GM18870 (cell line): ENCODE measurements around the gene PTPRJ.
"Not testable (repeated sequence)": the region's sequence is repeated elsewhere in the genome, so short reads cannot be mapped to it uniquely, and the experiment has no call there.

Experiments used
- ATAC-seq: cut with Tn5 transposase; IDR thresholded peaks from one replicate; pipeline ENCODE4 v1.9.1; 2021; ENCODE audit warnings: moderate library complexity; ENCODE audit not compliant: unreplicated experiment

Gene PTPRJ

GRCh38 chr11:48148749-48149148, 168.4 kb downstream of the PTPRJ start:
- no peak for ATAC-seq

DNA sequence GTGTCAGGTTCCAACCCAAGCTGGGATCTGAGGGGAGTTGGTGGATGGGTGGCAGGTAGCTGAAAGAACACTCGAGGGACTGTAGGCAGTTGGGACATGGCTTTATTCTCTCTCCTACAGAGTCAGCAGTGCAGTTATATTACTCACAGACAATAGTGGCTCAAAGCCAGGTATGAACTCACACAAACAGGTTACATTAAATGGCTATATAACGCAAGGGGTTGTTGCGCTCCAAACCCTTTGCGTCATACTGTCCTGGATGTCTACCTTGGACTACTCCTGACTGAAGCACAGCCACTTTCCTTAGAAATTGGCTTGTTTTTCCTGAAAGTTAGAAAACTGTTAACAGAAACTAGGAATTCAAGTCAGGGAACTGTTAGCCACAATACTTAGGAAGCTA, 169.9 kb downstream of the PTPRJ start:
- no peak for ATAC-seq

GRCh38 chr11:48154151-48154550, 173.8 kb downstream of the PTPRJ start:
- no peak for ATAC-seq

DNA sequence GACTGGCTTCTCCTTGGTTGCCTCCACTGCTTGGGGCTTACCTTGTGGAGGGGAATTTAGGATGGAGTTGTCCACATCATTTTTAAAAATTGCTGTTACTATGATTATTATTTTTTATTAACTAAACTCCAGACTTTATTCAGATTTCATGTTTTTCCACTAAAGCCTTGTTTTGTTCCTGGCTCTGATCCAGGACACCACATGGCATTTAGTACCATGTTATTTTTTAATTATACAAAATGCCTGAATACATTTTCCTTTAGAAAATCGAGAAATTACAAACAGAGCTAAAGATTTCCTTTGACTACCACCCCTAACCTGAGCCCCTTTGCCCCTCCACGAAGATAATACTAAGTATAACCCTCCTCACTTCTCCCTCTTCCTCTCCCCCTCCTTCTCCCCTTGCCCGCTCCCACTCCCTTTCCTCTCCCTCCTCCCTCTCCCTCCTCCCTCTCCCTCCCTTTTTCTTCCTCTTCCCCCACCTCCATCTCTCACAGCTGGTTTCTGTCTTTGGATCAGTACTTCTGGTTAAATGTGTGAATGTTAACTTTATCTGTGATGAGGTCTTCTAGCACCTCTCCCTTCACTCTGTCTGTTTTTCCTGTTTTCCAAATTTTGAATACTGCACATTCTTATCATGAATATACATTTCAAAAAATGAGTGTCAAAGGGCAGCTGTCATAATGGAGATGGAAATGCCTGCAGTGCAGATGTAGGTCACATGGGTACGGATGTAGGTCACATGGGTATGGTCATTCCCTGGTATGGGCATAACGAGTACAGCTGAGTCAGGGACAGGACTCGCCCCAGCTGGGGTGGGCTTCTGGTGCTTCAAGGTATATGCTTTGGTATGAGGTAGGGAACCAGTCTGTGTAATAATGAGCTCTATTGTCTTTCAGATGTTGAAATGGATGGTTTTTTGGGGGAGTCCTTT, 181.9 kb downstream of the PTPRJ start:
- no peak for ATAC-seq

DNA sequence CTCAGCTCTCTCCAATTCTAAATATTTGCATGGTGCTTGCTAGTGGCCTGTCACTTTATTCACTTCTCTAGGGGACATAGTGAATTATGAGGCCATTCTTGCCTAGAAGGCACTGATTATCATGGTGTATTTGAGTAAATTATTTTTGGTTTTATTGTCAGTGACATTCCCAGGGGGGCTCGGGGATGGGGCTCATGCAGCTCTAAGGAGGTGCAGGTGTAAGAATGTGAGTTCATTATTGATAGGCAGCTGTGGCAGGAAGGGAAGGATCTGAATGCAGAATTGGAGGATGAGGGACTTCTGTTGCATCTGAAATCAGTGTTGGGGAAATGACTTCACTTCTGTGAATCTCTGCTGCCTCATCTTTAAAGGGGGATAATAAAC, 182.5 kb downstream of the PTPRJ start:
- ATAC-seq: no peak

DNA sequence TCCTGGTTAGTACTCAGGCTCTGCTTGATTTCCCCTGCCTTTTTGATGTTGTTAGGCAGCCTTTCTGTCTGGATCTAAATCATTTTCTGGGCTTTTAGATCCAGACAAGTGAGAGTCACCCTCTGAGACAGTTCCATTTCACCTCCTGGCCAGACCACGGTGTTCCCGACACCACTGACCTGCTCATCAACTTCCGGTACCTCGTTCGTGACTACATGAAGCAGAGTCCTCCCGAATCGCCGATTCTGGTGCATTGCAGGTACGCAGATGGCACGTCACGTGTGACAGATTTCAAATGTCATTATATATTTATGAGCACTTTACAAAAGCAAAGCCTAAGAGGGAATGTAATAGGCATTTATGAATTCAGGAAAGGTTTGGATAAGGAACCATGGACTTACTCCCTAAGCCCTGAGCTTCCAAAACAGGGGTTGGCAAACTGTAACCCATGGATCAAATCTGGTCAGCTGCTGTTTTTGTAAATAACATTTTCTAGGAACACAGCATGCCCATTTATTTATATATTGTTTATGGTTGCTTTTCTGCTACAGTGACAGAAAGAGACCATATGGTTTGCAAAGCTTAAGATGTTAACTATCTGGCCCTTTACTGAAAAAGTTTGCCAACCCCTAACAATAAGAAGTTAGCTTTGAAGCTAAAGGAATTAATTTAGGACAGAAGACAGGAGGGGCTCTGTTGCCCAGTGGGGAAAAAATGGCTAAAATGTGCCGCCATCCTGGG, 183.2 kb downstream of the PTPRJ start:
- ATAC-seq: no peak

GRCh38 chr11:48164836-48165235, 184.5 kb downstream of the PTPRJ start:
- no peak for ATAC-seq

DNA sequence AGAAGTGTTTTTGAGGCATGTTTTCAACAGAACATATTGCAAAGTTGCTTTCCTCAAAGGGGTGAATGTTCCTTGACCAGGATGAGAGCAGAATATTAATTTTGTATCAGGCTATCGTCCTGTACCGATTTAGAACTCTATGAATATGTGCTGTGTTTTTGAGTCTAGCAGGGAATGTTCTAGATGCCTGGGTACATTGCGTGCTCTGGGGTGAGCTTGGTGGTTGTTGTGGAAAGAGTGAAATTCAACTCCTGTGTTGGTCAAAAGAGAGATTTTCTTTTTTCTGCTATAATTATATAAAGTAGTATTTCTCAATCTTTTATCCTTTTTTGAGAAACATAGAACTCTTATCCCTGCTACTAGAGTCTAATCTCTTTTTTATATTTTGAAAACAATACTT, 185.1 kb downstream of the PTPRJ start:
- ATAC-seq: no peak

- ATAC-seq: no peak
Measured at GRCh38 chr11:48167380-48167779, 187.0 kb downstream of the PTPRJ start.

GRCh38 chr11:48168815-48169214, 188.5 kb downstream of the PTPRJ start:
- ATAC-seq: no peak

DNA sequence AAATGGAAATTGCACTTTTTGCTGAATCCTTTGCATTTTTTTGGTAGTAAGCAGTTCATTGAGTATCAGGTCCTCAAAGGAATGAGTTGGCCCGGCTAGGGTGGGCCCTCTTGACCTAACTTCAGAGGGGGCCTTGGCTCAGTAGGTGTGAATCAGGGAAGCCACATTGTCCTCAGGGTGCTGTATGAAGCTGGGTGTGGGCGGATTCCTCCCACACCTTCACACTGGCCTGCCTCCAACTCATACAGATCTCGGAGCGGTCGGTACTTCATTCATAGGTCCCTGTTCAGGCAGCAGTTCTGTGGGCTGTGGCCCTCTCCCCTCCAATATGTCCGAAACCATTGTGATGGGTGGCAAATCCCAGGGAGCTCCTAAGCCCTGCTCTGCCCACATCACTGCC, 188.9 kb downstream of the PTPRJ start:
- no peak for ATAC-seq

- ATAC-seq: no peak
Measured at GRCh38 chr11:48169717-48170116, 189.4 kb downstream of the PTPRJ start.

DNA sequence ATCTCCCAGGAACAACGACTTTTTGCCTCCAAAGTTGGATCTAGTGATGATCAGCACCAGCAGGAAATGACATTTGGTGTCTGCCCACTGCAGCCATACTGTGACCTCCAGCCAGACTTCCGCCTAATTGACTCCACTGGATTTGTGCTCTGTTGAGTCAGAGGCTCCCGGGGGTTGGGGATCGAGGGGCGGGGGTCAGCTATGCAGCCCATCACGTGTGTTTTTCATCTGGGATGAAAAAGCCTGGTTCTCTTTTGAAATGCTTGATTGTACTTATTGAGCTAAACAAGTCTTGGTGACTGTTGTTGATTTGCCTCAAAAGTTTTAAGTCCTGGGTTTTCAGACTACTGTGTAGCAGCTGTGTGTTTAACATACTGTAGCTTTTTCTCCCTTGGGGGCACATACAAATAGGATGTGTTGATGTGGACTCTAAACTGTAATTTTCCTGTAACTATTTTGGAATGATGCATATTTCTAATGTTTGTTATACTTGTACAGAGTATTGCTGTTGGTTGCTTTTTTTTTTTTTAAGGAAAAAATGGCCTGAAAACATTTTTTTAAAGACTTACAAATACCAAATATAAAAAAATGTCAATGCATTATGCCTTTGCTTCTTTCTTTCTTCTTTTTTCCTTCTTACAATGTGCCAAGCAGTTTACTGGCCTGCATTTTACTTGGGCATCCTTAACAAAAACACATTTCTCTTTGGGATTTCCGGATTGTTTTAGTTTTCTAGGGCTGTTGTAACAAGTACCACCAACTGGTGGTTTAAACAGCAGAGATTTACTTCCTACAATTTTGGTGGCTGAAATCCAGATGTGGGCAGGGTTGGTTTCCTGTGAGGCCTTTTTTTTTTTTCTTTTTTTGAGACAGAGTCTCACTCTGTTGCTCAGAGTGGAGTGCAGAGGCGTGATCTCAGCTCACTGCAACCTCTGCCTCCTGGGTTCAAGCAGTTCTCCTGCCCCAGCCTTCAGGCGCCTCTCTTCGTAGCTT, 190.2 kb downstream of the PTPRJ start:
- ATAC-seq: no peak

- no peak for ATAC-seq
Measured at GRCh38 chr11:48172818-48173609, 192.7 kb downstream of the PTPRJ start.

DNA sequence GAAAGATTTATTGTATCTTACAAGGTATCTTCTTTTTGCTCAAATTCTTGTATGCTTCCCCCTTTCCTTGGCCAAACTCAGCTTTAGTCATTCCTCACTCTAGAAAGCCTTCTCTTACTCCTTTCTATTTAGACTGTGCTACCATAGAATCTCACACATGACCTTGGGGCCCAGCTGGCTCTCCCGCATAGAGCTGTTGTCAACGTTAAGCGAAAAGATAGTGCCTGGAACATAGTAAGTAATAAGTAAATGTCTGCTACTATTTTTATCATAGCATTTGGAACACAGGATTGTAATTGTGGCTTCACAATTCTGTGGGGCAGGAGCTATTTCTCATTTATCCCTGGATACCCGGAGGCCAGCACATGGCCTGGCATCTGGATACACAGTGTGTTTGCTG, 197.3 kb downstream of the PTPRJ start:
- no peak for ATAC-seq

GRCh38 chr11:48180627-48181026, 200.3 kb downstream of the PTPRJ start:
- ATAC-seq: no peak

GRCh38 chr11:48182860-48183526, 202.6 kb downstream of the PTPRJ start:
- ATAC-seq: no peak

DNA sequence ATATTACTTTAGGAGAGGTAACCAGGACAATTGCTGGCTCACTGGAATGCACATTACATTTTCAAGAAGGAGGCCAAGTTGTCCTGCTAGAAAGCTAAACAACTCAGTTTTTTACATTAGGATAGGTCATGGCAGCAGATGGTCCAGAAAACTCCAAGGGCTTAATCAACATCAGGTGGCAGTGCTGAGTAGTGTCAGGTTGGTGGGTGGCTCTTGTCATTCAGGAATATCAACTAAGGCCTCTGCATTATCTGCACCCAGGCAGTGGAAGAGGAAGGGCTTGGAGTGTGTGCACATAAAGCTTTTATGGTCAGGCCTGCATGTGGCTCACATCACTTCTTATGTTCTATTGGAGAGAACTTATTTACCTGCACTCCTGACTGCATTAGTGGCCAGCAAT, 204.1 kb downstream of the PTPRJ start:
- ATAC-seq: no peak

- not testable (repeated sequence) for ATAC-seq
Measured at GRCh38 chr11:48190906-48191654, 210.7 kb downstream of the PTPRJ start.
